Colonic mucosa (tissue), 4 donors: ENCODE measurements around the gene RAD9A. TPM values are rescaled to one million over a fixed set of nuclear protein-coding genes. Genes with fewer than 3 reads are reported as not detected.
A peak's percentile ranks its signal among the peaks of the same experiment; 100 is the strongest.

ENCODE experiments used
- DNase-seq: peaks from one replicate; pipeline ENCODE4 v3.0.0-alpha.2; 2020
- H3K27ac ChIP-seq: fragments of 200-600 bp; one replicate; pipeline ENCODE4 v1.8.0; 2021
- H3K27me3 ChIP-seq: fragments of 200-600 bp; one replicate; pipeline ENCODE4 v1.8.0; 2021
- H3K36me3 ChIP-seq: fragments of 200-600 bp; one replicate; pipeline ENCODE4 v1.8.0; 2021
- H3K4me1 ChIP-seq: fragments of 200-600 bp; one replicate; pipeline ENCODE4 v1.8.0; 2021; ENCODE audit warnings: mild to moderate bottlenecking
- H3K4me3 ChIP-seq: fragments of 200-600 bp; one replicate; pipeline ENCODE4 v1.8.0; 2021
- H3K9ac ChIP-seq, 2 donors: one replicate each; pipeline ENCODE4 v1.7.0; 2013; ENCODE audit warnings: control low read depth in 2 of 2, low read depth in 2 of 2, low read length in 2 of 2
- H3K9me3 ChIP-seq: fragments of 200-600 bp; one replicate; pipeline ENCODE4 v1.8.0; 2021
- CTCF ChIP-seq: fragments of 200-600 bp; IDR thresholded peaks from one replicate; pipeline ENCODE4 v1.8.0; 2022; ENCODE audit warnings: antibody characterized with exemption, mild to moderate bottlenecking
- intact Hi-C: fragments of 100-400 bp; cut with DNase I; formaldehyde crosslinking; loops from one replicate; pipeline ENCODE4 v1.14.1; 2022
- total RNA-seq, 2 donors: library from RNA; stranded (reverse); fragmentation: NEBNext Ultra II Directional in 1 of 2; extraction: Animal tissue kit (Norgen Biotek cat#: 25700) in 1 of 2; gene quantifications; one replicate each; pipeline ENCODE4 v1.2.1, GENCODE V29; 2021
- donor health status: healthy.
- donor health status: DM: no; HTN: no; CAD: no.
- donor health status: DM: no; HTN: no; CAD: no.

The RAD9A gene
- total RNA-seq, 2 donors from 2014 or later: 21.8 to 35.1 TPM

GRCh38 chr11:67368621-67369020, 23.2 kb upstream of the RAD9A start:
- DNase-seq: no peak
- intact Hi-C loops: no loop called here
- H3K27ac ChIP-seq: no peak overlapping the region

GRCh38 chr11:67369275-67369674, 22.5 kb upstream of the RAD9A start:
- no peak for DNase-seq
- no peaks in the 10 kb centered on the region for H3K36me3 ChIP-seq
- intact Hi-C loops: no loop called here
- TF ChIP-seq CTCF: no peak
- H3K4me3 ChIP-seq: no peak overlapping the region
- peaks cover 21% of the 10 kb centered on the region for H3K4me1 ChIP-seq
- H3K27ac ChIP-seq: no peak overlapping the region
- no peaks in the 10 kb centered on the region for H3K27me3 ChIP-seq
- H3K9me3 ChIP-seq: no peaks in the 10 kb centered on the region
- H3K9ac ChIP-seq: no peak overlapping the region

More at GRCh38 chr11:67368621-67369020, 23.2 kb upstream of the RAD9A start:
- no peak overlapping the region for H3K4me3 ChIP-seq
- no peaks in the 10 kb centered on the region for H3K9me3 ChIP-seq
- peaks cover 21% of the 10 kb centered on the region for H3K4me1 ChIP-seq
- no peaks in the 10 kb centered on the region for H3K36me3 ChIP-seq
- no peak overlapping the region for H3K9ac ChIP-seq
- H3K27me3 ChIP-seq: no peaks in the 10 kb centered on the region
- TF ChIP-seq CTCF: no peak

GRCh38 chr11:67369801-67370284, 21.9 kb upstream of the RAD9A start:
- intact Hi-C loops: no loop called here
- no peak overlapping the region for H3K9ac ChIP-seq
- H3K4me3 ChIP-seq: no peak overlapping the region
- no peak for DNase-seq
- H3K36me3 ChIP-seq: no peaks in the 10 kb centered on the region
- H3K27me3 ChIP-seq: no peaks in the 10 kb centered on the region
- no peak for TF ChIP-seq CTCF
- H3K9me3 ChIP-seq: no peaks in the 10 kb centered on the region
- peaks cover 26% of the 10 kb centered on the region for H3K4me1 ChIP-seq
- H3K27ac ChIP-seq: no peak overlapping the region

GRCh38 chr11:67370351-67371076, 21.3 kb upstream of the RAD9A start:
- Histone ChIP-seq H3K36me3 (no peaks in the 10 kb centered on the region), H3K9me3 (no peaks in the 10 kb centered on the region), H3K4me3 (no peak overlapping the region), H3K9ac (no peak overlapping the region), H3K4me1 (peaks cover 26% of the 10 kb centered on the region), H3K27ac (no peak overlapping the region), H3K27me3 (no peaks in the 10 kb centered on the region)
- no peak for TF ChIP-seq CTCF
- intact Hi-C loops: no loop called here
- DNase-seq: no peak

GRCh38 chr11:67371189-67371910, 20.4 kb upstream of the RAD9A start:
- H3K9me3 ChIP-seq: no peaks in the 10 kb centered on the region
- peak; percentile 57 for DNase-seq
- no peaks in the 10 kb centered on the region for H3K27me3 ChIP-seq
- peak overlapping the region in 1 of 2 donors; percentile 57 for H3K9ac ChIP-seq
- intact Hi-C loops: no loop called here
- no peak for TF ChIP-seq CTCF
- no peak overlapping the region for H3K4me3 ChIP-seq
- peak overlapping the region; percentile 95 for H3K27ac ChIP-seq
- no peaks in the 10 kb centered on the region for H3K36me3 ChIP-seq
- H3K4me1 ChIP-seq: peaks cover 23% of the 10 kb centered on the region
